ENCODE data around the gene GAREM1.

DNA sequence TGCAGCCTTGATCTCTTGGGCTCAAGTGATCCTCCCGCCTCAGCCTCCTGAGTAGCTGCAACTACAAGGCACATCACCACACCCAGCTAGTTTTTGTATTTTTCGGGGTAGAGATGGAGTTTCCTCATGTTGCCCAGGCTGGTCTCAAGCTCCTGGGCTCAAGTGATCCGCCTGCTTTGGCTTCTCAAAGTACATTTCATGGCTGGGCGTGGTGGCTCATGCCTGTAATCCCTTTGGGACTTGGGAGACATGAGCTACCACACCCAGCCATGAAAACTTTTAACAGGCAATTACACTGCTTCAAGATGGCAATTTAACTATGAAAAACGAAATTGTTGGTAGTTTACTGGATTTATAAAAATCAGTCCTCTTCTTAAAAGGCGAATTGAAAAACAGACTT, 211.1 kb downstream of the GAREM1 start:
- TF ChIP-seq, protein P1, sequence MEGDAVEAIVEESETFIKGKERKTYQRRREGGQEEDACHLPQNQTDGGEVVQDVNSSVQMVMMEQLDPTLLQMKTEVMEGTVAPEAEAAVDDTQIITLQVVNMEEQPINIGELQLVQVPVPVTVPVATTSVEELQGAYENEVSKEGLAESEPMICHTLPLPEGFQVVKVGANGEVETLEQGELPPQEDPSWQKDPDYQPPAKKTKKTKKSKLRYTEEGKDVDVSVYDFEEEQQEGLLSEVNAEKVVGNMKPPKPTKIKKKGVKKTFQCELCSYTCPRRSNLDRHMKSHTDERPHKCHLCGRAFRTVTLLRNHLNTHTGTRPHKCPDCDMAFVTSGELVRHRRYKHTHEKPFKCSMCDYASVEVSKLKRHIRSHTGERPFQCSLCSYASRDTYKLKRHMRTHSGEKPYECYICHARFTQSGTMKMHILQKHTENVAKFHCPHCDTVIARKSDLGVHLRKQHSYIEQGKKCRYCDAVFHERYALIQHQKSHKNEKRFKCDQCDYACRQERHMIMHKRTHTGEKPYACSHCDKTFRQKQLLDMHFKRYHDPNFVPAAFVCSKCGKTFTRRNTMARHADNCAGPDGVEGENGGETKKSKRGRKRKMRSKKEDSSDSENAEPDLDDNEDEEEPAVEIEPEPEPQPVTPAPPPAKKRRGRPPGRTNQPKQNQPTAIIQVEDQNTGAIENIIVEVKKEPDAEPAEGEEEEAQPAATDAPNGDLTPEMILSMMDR (IDR thresholded peaks at IDR 0.05) = no peak
- no peak for TF ChIP-seq POLR2A (IDR thresholded peaks at IDR 0.05)
